GM12878 (cell line): Measurements from ENCODE around the gene HMX2. TPM values are rescaled to one million over a fixed set of nuclear protein-coding genes. Genes with fewer than 3 reads are reported as not detected.
A peak's percentile ranks its signal among the peaks of the same experiment; 100 is the strongest.

Source experiments
- ATAC-seq: fragments of 200-7000 bp; cut with Tn5 transposase; 3 replicates; pipeline ENCODE4 v1.9.1; 2020; ENCODE audit warnings: mild to moderate bottlenecking, moderate library complexity
- BruUV-seq: library from RNA; stranded (reverse); fragments of 400-500 nt; replicated peaks from 2 replicates; lab custom pipeline; 2021; lab: Mats Ljungman, UMichigan
- CTCF ChIA-PET: fragments of 300-600 bp; sonication (Branson Sonifier 250); formaldehyde crosslinking; extraction: SDS; loops from one replicate; lab custom pipeline; 2021; ENCODE audit warnings: inconsistent platforms; lab: Yijun Ruan, JAX
- POLR2A ChIA-PET: fragments of 350-600 bp; formaldehyde crosslinking; extraction: SDS; loops from one replicate; lab custom pipeline; 2021; ENCODE audit warnings: inconsistent platforms; lab: Charles Lee
- RAD21 ChIA-PET: fragments of 300-600 bp; sonication (Branson Sonifier 250); formaldehyde crosslinking; loops from one replicate; lab custom pipeline; 2023; ENCODE audit warnings: antibody characterized with exemption; ENCODE audit not compliant: unreplicated experiment; lab: Charles Lee
- SMC1A ChIA-PET: fragments of 300-600 bp; sonication (Branson Sonifier 250); formaldehyde crosslinking; loops from one replicate; lab custom pipeline; 2023; ENCODE audit not compliant: unreplicated experiment, uncharacterized antibody; lab: Charles Lee
- DNase-seq: peaks from one replicate; pipeline ENCODE4 v3.0.0-alpha.2; 2011; ENCODE audit warnings: low read depth, low spot score
- FAIRE-seq: peaks from 3 replicates; lab custom pipeline; 2011; peaks lifted over from hg19 to GRCh38; lab: Jason Lieb, UNC
- H2AFZ ChIP-seq: 2 replicates; pipeline ENCODE4 v1.6.0; 2011; ENCODE audit warnings: low read depth, low read length, control low read depth; ENCODE audit not compliant: control insufficient read depth
- H3K27ac ChIP-seq: 2 replicates; pipeline ENCODE4 v1.5.1; 2011; ENCODE audit warnings: control low read depth; ENCODE audit not compliant: control insufficient read depth, insufficient read depth
- H3K27me3 ChIP-seq, 2 experiments: replicated peaks in 1 of 2; 2 replicates each; pipeline versions ENCODE4 v1.6.0 to v1.6.1; 2011; ENCODE audit warnings: low read length in 1 of 2; ENCODE audit not compliant: control insufficient read depth in 2 of 2, insufficient read depth in 2 of 2
- H3K36me3 ChIP-seq, 2 experiments: 2 replicates each; pipeline ENCODE4 v1.5.1; 2011; ENCODE audit warnings: low read length in 1 of 2; ENCODE audit not compliant: control insufficient read depth in 2 of 2, insufficient read depth in 2 of 2
- H3K4me1 ChIP-seq: 2 replicates; pipeline ENCODE4 v1.6.1; 2011; ENCODE audit warnings: mild to moderate bottlenecking, low read length, moderate library complexity, mixed read lengths; ENCODE audit not compliant: control insufficient read depth, insufficient read depth
- H3K4me2 ChIP-seq: 2 replicates; pipeline ENCODE4 v1.6.0; 2011; ENCODE audit warnings: control low read depth; ENCODE audit not compliant: control insufficient read depth, insufficient read depth
- H3K4me3 ChIP-seq: fragments of 200-600 bp; sonication (generic); 2 replicates; pipeline ENCODE4 v1.5.1; 2016
- H3K79me2 ChIP-seq: 2 replicates; pipeline ENCODE4 v1.6.0; 2011; ENCODE audit warnings: low read length; ENCODE audit not compliant: control insufficient read depth, insufficient read depth
- H3K9ac ChIP-seq: 2 replicates; pipeline ENCODE4 v1.8.0; 2011; ENCODE audit warnings: low read length, control low read depth, mixed read lengths; ENCODE audit not compliant: control insufficient read depth, insufficient read depth
- H3K9me3 ChIP-seq: replicated peaks from 3 replicates; pipeline ENCODE4 v1.5.1; 2011; ENCODE audit warnings: mild to moderate bottlenecking, low read length; ENCODE audit not compliant: control insufficient read depth, insufficient read depth
- H4K20me1 ChIP-seq: 2 replicates; pipeline ENCODE4 v1.6.0; 2011; ENCODE audit not compliant: control insufficient read depth, insufficient read depth
- BRCA1 ChIP-seq: IDR thresholded peaks from 2 replicates; pipeline ENCODE4 v1.6.1; 2011; ENCODE audit warnings: low read depth, low read length, improper control_type of control experiment
- IRF4 ChIP-seq: IDR thresholded peaks from 2 replicates; pipeline ENCODE4 v1.6.1; 2011; ENCODE audit warnings: low read depth, low read length
- MEF2B ChIP-seq: fragments of 450-650 bp; IDR thresholded peaks from 2 replicates; pipeline ENCODE4 v1.6.1; 2018; ENCODE audit warnings: mild to moderate bottlenecking, moderate library complexity; ENCODE audit not compliant: partially characterized antibody, poor library complexity, severe bottlenecking
- MLLT1 ChIP-seq: fragments of 450-650 bp; IDR thresholded peaks from 2 replicates; pipeline ENCODE4 v1.6.1; 2016; ENCODE audit warnings: mild to moderate bottlenecking
- NFIC ChIP-seq: IDR thresholded peaks from 2 replicates; pipeline ENCODE4 v1.6.1; 2012; ENCODE audit warnings: low read depth, mild to moderate bottlenecking, inconsistent platforms, low read length, moderate library complexity
- PML ChIP-seq: IDR thresholded peaks from 2 replicates; pipeline ENCODE4 v1.6.1; 2012; ENCODE audit warnings: low read length, inconsistent platforms
- POLR2AphosphoS2 ChIP-seq: IDR thresholded peaks from 2 replicates; pipeline ENCODE4 v1.6.1; 2011; ENCODE audit warnings: low read depth, mild to moderate bottlenecking, low read length, improper control_type of control experiment, moderate library complexity
- PRDM15 ChIP-seq: fragments of 450-650 bp; formaldehyde crosslinking; IDR thresholded peaks from 2 replicates; pipeline ENCODE4 v1.4.0; 2020; ENCODE audit warnings: mild to moderate bottlenecking, moderate library complexity
- RELA ChIP-seq: fragments of 450-650 bp; IDR thresholded peaks from 2 replicates; pipeline ENCODE4 v1.8.0; 2014; ENCODE audit warnings: borderline replicate concordance; ENCODE audit not compliant: partially characterized antibody
- SP1 ChIP-seq: IDR thresholded peaks from one replicate; pipeline ENCODE4 v1.6.1; 2011; ENCODE audit warnings: low read depth, low read length
- STAT3 ChIP-seq: IDR thresholded peaks from 2 replicates; pipeline ENCODE4 v1.6.1; 2011; ENCODE audit warnings: low read depth, low read length, improper control_type of control experiment
- TAF1 ChIP-seq: IDR thresholded peaks from 2 replicates; pipeline ENCODE4 v1.6.1; 2011; ENCODE audit warnings: mild to moderate bottlenecking, low read depth, low read length, borderline replicate concordance
- ZNF622 ChIP-seq: fragments of 450-650 bp; IDR thresholded peaks from 2 replicates; pipeline ENCODE4 v1.6.1; 2017; ENCODE audit warnings: mild to moderate bottlenecking, inconsistent platforms
- WGBS: methylation state at CpG from one replicate; pipeline ENCODE4 v1.1.6; 2016; ENCODE audit warnings: low lambda C conversion rate; ENCODE audit not compliant: insufficient replicate concordance, insufficient coverage; ENCODE audit errors: missing lambda C conversion rate; 5-methylcytosine and 5-hydroxymethylcytosine counted together
- in situ Hi-C: fragments of 300-500 bp; cut with MboI; formaldehyde crosslinking; loops from 9 replicates; pipeline ENCODE4 v1.14.3; 2018; ENCODE audit warnings: mixed read lengths
- intact Hi-C: fragments of 100-400 bp; cut with micrococcal nuclease; formaldehyde crosslinking; loops from one replicate; pipeline ENCODE4 v1.14.2; 2022; ENCODE audit not compliant: unreplicated experiment
- polyA plus RNA-seq, 11 experiments: library from polyadenylated mRNA; depleted of rRNA in 4 of 11; unstranded in 6 of 11; stranded (reverse) in 5 of 11; fragments of >200 nt; fragmentation: Nextera tagmentation in 4 of 11; fragmentation: Illumina TruSeq in 1 of 11; extraction: Ambion mirVana in 4 of 11; extraction: Trizol in 1 of 11; gene quantifications; 1 replicate in 1 of 11; 2 replicates in 10 of 11; pipeline versions ENCODE4 v1.2.1 to v1.2.3, GENCODE V29; 2011 to 2016; ENCODE audit warnings: inconsistent platforms in 2 of 11, missing spikeins in 2 of 11, low read depth in 1 of 11
- total RNA-seq, 4 experiments: library from RNA; depleted of rRNA in 3 of 4; stranded (reverse); fragments of >200 nt in 3 of 4; fragmentation: Illumina TruSeq in 1 of 4; extraction: Trizol in 1 of 4; gene quantifications; 2 replicates each; pipeline versions ENCODE4 v1.2.1 to v1.2.3, GENCODE V29; 2013 to 2021

The HMX2 gene
- total and polyA plus RNA-seq, 10 of the 15 experiments (the other 5 are each of a cell fraction or from before 2014, with no cell fraction given), result 1.4 to 31.3 (median 16.8) TPM; not detected in 1

- peak; percentile 96 for TF ChIP-seq SP1
- no peak for TF ChIP-seq PRDM15
- TF ChIP-seq STAT3, result no peak
Observed at GRCh38 chr10:123154092-123154710, 6.3 kb downstream of the HMX2 start, which contains the start of gene BUB3 (continued).

DNA sequence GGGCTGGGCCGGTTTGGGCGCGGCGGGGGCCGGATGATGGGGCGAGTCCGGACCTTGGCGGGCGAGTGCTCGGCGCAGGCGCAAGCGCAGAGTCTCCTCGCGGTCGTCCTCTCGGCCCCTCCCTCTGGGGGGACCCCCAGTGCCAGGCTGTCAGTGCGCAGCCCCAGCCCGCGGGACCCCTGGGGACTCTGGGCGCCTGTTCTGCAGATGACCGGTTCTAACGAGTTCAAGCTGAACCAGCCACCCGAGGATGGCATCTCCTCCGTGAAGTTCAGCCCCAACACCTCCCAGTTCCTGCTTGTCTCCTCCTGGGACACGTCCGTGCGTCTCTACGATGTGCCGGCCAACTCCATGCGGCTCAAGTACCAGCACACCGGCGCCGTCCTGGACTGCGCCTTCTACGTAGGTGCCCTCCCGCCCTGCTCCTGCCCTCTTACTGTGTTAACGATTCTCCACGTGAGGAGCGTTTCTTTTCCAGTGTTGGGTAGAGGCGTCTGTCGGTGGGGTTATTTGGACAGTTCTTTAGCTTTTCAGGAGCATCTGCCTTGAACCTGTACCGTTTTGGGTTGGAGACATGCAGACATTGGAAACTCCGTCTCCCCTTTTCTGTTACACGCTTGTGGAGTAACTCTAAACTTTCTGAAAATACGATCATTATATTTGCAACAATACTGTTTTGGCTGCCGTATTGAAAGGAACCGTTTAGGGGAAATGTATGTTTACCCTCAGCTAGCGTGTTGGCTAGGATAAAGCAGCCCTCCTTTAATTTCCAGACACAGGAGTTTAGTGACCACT lies 7.0 kb downstream of the HMX2 start:
- intact Hi-C loops, result loop anchor here (5.0 kb wide), 2 partner anchors 237 to 397 kb away; no protein-coding TSS in a partner anchor
- CTCF ChIA-PET, result interaction anchor here (0.7 to 1.5 kb wide), 5 partner anchors 19 to 133 kb away, joined by 3 to 5 read pairs (median 4); no protein-coding TSS in a partner anchor
- ATAC-seq (peak; percentile 82), FAIRE-seq (no peak), DNase-seq (no peak)
- no peaks in the 10 kb centered on the region for H3K9me3 ChIP-seq
- peak overlapping the region; percentile 98 for H3K27ac ChIP-seq
- in situ Hi-C loops, result loop anchor here (5.0 kb wide), 1 partner anchor 237 kb away; no protein-coding TSS in a partner anchor
- BruUV-seq, result no TSS peak
- WGBS, result 2% methylated on average over 37 of the region's 49 CpGs
- RAD21 ChIA-PET, result interaction anchor here (0.9 to 1.8 kb wide), 2 partner anchors 25 to 237 kb away, joined by 4 to 8 read pairs; no protein-coding TSS in a partner anchor
- POLR2A ChIA-PET, result interaction anchor here (0.9 to 1.3 kb wide), 4 partner anchors 8 to 20 kb away, joined by 3 to 6 read pairs (median 4); no protein-coding TSS in a partner anchor
- peaks cover 68% of the 10 kb centered on the region for H3K79me2 ChIP-seq
- SMC1A ChIA-PET, result interaction anchor here (0.8 to 2.7 kb wide), 3 partner anchors 8 to 237 kb away, joined by 3 to 6 read pairs (median 3); no protein-coding TSS in a partner anchor
- H2AFZ ChIP-seq, result peak overlapping the region; percentile 71
- H3K4me1 ChIP-seq, result peaks cover 21% of the 10 kb centered on the region
- no peaks in the 10 kb centered on the region for H3K27me3 ChIP-seq
- peak overlapping the region; percentile 99 for H3K9ac ChIP-seq
- H3K36me3 ChIP-seq, result peaks cover 0 to 19% of the 10 kb centered on the region in 2 experiments
- peak overlapping the region; percentile 30 for H3K4me2 ChIP-seq
- H4K20me1 ChIP-seq, result no peaks in the 10 kb centered on the region; the same call in none of the 2 replicates
- H3K4me3 ChIP-seq, result peak overlapping the region; percentile 93
- TF ChIP-seq TAF1, result no peak
- TF ChIP-seq MLLT1, result no peak
- TF ChIP-seq POLR2AphosphoS2, result peak; percentile 25; the same call in 1 of the 2 replicates
- TF ChIP-seq NFIC, result no peak
- no peak for TF ChIP-seq BRCA1
- no peak for TF ChIP-seq RELA
- no peak for TF ChIP-seq PML
- peak; percentile 62 for TF ChIP-seq MEF2B
- no peak for TF ChIP-seq IRF4
- no peak for TF ChIP-seq ZNF622
